D721Med (cell line): ENCODE measurements around the gene SLC25A51.

Source experiments
- DNase-seq: peaks from one replicate; pipeline ENCODE4 v3.0.0; 2011; ENCODE audit warnings: low spot score; ENCODE audit not compliant: insufficient read length
- FAIRE-seq: peaks from 2 replicates; lab custom pipeline; 2011; peaks lifted over from hg19 to GRCh38; lab: Jason Lieb, UNC
- TF ChIP-seq, protein P1 (sequence below): IDR thresholded peaks from 2 replicates; pipeline ENCODE4 v1.5.1; 2012; ENCODE audit warnings: mild to moderate bottlenecking, control low read depth; ENCODE audit not compliant: insufficient read depth; ENCODE audit errors: missing control alignments

Gene SLC25A51

DNA sequence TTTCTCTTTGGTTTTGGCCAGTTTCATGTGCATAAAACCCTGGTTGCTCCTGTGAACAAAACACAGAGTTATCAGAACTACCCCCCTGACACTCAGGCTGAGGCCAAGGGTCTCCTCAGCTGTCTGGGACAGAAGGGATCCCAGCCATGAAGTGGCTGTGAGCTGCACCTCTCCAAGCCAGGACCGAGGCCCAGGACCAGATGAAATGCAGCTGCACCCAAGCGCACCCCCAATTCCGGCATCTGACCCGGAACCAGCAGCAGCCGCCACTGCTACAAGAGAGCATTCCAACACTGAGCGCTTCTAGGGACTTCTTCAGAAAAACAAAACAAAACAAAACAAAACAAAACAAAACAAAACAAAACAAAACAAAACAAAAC, 16.0 kb upstream of the SLC25A51 start:
- FAIRE-seq: no peak
- DNase-seq: no peak
- TF ChIP-seq, protein P1, sequence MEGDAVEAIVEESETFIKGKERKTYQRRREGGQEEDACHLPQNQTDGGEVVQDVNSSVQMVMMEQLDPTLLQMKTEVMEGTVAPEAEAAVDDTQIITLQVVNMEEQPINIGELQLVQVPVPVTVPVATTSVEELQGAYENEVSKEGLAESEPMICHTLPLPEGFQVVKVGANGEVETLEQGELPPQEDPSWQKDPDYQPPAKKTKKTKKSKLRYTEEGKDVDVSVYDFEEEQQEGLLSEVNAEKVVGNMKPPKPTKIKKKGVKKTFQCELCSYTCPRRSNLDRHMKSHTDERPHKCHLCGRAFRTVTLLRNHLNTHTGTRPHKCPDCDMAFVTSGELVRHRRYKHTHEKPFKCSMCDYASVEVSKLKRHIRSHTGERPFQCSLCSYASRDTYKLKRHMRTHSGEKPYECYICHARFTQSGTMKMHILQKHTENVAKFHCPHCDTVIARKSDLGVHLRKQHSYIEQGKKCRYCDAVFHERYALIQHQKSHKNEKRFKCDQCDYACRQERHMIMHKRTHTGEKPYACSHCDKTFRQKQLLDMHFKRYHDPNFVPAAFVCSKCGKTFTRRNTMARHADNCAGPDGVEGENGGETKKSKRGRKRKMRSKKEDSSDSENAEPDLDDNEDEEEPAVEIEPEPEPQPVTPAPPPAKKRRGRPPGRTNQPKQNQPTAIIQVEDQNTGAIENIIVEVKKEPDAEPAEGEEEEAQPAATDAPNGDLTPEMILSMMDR: no peak

DNA sequence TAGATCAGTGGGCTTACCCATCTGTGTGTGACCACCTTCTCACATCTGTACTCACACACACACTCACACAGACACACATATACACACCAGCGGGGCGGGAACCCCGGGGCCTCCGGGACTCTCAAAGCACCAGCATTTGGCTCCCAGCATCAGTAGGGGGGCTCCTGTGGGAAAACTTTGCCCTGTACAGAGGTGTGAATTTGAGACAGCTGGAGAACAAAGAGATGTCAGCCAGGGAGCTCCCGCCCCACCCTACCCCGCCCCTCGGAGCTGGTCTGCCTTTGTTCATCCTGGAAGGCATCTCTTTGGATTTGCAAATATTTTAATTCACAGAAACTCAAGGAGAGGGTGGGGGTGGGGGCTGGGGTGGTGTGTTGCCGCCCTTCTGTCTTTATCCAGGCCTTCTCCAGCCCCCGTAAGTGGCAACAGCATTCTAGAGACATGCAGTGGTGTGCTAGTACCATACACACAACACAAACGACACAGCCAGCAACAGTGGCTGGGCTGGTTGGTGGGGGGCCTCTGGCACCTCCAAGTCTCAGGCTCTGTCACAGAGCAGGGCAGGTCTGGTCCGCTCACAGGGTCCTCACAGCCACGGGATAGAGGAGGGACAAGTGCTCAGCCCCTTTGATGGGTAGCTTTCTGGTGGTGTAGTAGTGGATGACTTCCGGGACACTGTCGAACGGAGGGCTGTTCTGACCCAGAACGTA, 15.5 kb upstream of the SLC25A51 start:
- TF ChIP-seq, protein P1: no peak
- DNase-seq: no peak
- no peak for FAIRE-seq

DNA sequence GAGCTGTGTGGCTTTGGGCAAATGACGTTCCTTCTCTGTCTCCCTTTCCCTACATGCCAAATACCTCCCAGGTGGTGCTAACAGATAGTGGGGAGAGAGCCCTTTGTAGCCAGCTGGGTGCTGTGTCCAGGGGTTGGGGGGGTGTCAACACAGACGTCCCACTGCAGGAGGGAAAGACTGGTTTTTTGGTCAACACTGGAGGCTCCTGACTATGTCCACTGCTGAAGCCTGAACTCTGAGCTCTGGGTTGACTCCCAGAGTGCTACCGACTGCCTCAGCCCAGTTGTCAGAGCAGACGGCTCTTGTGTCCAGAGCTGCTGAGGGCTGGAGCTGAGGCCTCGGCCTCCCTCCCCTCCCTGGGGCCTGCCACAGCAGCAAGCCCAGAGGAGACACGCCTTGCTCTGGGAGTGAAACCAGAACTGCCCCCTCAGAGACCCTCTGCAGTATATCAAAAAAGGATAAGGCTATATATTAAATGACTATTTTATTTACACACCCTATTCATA, 14.8 kb upstream of the SLC25A51 start:
- FAIRE-seq: no peak
- TF ChIP-seq, protein P1: no peak
- no peak for DNase-seq

DNA sequence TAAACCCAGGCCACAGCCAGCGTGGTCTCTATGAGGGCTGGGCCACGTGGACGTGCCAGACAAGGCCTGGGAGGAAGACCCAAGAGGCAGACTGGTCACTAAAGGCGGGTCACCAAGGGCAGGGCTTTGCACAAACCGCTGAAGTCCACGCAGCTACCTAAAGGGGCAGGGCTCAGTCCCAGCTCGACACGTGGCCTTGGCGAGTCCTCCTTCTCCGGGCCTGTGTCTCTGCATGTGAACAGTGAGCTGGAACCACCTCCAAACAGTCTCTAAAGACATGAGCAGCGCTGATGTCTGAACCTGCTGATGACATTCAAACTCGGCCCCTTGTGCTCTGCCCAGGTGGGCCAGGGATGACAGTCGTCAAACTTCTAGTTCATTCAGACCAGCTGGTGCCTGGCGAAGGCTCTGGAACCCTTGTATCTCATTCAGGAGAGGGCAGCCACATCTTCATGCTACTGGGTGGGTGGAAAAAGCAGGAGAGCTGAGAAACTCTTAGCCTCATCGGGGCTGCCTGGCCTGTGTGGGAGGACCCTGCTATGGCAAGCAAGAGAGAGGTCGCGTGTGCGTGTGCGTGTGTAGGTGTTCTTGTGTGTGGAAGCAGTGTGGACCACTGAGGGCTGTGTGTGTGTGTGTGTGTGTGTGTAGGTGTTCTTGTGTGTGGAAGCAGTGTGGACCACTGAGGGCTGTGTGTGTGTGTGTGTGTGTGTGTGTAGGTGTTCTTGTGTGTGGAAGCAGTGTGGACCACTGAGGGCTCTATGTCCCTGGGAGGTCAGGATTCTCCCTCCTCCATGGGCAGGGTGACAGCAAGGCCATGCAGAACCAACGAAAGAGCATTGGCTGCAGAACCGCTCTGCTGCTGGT, 14.1 kb upstream of the SLC25A51 start:
- no peak for FAIRE-seq
- TF ChIP-seq, protein P1: no peak
- DNase-seq: no peak

DNA sequence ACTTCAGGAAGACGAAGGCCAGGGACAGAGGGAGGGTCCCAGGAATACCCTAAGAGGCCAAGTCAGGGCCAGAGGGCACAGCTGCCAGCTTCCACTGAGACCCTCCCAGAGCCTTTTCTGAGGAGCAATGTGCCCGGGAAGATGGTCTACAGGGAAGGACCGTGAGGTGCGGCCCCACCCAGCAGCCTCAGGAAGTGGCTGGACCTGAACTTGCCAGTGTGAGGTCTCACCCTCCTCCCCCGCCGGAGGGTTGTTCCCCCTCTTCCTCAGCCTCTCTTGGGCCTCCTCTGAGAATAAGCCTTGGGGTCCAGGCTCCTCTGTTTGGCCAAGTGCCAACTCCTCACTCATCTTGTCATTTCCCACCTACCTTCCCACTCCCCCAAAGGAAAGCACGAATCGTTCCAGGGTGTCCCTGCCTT, 13.4 kb upstream of the SLC25A51 start:
- TF ChIP-seq, protein P1: no peak
- no peak for DNase-seq
- no peak for FAIRE-seq

DNA sequence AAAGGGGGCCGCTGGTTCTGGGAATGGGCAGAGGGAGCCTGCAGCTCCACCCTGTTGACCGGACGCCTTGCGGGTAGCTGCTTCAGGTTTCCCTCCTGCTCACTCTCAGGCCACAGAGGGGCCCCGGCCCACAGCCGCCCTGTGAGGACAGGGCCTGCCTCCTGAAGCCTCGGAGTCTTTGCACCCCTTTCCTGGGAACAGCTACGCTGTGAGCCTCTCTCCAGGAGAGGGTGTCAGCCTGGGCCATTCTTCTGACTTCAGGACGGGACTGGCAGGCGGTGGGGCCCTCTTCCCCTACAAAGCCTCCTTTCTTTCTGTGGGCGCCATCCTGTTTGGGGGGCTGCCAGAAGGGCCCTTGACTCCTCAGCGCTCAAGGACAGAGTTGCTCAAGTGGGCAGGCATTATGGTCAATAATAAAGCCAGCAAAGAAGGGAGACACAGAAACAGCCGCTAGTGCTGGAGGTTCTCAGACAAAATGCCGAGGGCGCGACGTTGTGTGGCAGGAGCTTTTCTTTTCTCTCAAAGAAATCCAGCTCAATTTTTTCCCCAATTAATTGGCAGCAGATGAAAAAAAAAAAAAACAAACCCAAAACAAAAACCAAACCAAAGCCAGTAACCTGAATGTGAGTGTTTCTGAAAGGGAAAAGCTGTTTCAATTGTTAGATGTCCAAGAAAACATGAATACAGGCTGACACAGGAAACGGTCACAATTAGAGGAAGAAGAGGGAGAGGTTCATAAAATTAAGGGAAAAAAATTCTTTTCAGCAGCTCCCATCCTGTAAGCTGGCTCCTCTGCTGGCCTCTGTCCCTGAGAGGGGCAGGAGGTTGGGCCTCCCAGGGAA, 12.8 kb upstream of the SLC25A51 start:
- TF ChIP-seq, protein P1: no peak
- FAIRE-seq (no peak), DNase-seq (no peak)
